Activated naive CD4-positive, alpha-beta T cell treated with anti-CD3 and anti-CD28 coated beads for 36 hours (primary cell): ENCODE data around the gene ADAMTS19. TPM values are rescaled to one million over a fixed set of nuclear protein-coding genes. Genes with fewer than 3 reads are reported as not detected.

Experiments
- CTCF ChIA-PET: fragments of 350-600 bp; sonication (Branson Sonifier 250); formaldehyde crosslinking; loops from one replicate; lab custom pipeline; 2021; ENCODE audit warnings: antibody characterized with exemption; lab: Charles Lee
- DNase-seq: peaks from one replicate; pipeline ENCODE4 v3.0.0-alpha.2; 2020
- H3K27ac Mint-ChIP-seq: one replicate; pipeline ENCODE4 v1.8.0; 2021; ENCODE audit warnings: mild to moderate bottlenecking, mixed read lengths
- H3K27me3 Mint-ChIP-seq: one replicate; pipeline ENCODE4 v1.8.0; 2021; ENCODE audit warnings: low read depth, mixed read lengths
- H3K36me3 Mint-ChIP-seq: one replicate; pipeline ENCODE4 v1.8.0; 2021; ENCODE audit warnings: low read depth, mixed read lengths
- H3K4me1 Mint-ChIP-seq: one replicate; pipeline ENCODE4 v1.8.0; 2021; ENCODE audit warnings: low read depth, mixed read lengths
- H3K4me3 Mint-ChIP-seq: one replicate; pipeline ENCODE4 v1.8.0; 2021; ENCODE audit warnings: mild to moderate bottlenecking, moderate library complexity, mixed read lengths
- H3K9me3 Mint-ChIP-seq: one replicate; pipeline ENCODE4 v1.8.0; 2021; ENCODE audit warnings: mixed read lengths
- intact Hi-C: fragments of 100-400 bp; cut with micrococcal nuclease; formaldehyde crosslinking; loops from one replicate; pipeline ENCODE4 v1.15.1; 2023
- total RNA-seq, 2 experiments: library from RNA; stranded (reverse); gene quantifications; one replicate each; pipeline ENCODE4 v1.2.3, GENCODE V29; 2021

The ADAMTS19 gene
- total RNA-seq, 2 experiments from 2014 or later, result not detected

GRCh38 chr5:129767927-129768380 is 307.9 kb downstream of the ADAMTS19 start:
- no peaks in the 10 kb centered on the region for H3K36me3 Mint-ChIP-seq
- H3K4me3 Mint-ChIP-seq, result no peak overlapping the region
- H3K27ac Mint-ChIP-seq, result no peak overlapping the region
- no peaks in the 10 kb centered on the region for H3K27me3 Mint-ChIP-seq
- peaks cover 2% of the 10 kb centered on the region for H3K4me1 Mint-ChIP-seq
- CTCF ChIA-PET, result interaction anchor here (0.6 to 8.3 kb wide), 17 partner anchors 9 to 867 kb away, joined by 3 to 152 read pairs (median 3); partner anchors contain the start of gene ISOC1
- H3K9me3 Mint-ChIP-seq, result no peaks in the 10 kb centered on the region
- DNase-seq, result peak; percentile 88
- intact Hi-C loops, result loop anchor here (1.0 to 5.0 kb wide), 13 partner anchors 99 to 1686 kb away; partner anchors contain the start of genes ISOC1 and SLC12A2

GRCh38 chr5:129768735-129769134 is 308.6 kb downstream of the ADAMTS19 start:
- no peak for DNase-seq
- intact Hi-C loops, result loop anchor here (1.0 to 5.0 kb wide), 12 partner anchors 104 to 1686 kb away; partner anchors contain the start of genes ISOC1 and SLC12A2
- H3K4me1 Mint-ChIP-seq, result peaks cover 2% of the 10 kb centered on the region
- H3K9me3 Mint-ChIP-seq, result no peaks in the 10 kb centered on the region
- no peak overlapping the region for H3K27ac Mint-ChIP-seq
- no peak overlapping the region for H3K4me3 Mint-ChIP-seq
- H3K36me3 Mint-ChIP-seq, result no peaks in the 10 kb centered on the region
- no peaks in the 10 kb centered on the region for H3K27me3 Mint-ChIP-seq
- CTCF ChIA-PET, result interaction anchor here (0.6 to 8.3 kb wide), 10 partner anchors 10 to 863 kb away, joined by 3 to 152 read pairs (median 3); partner anchors contain the start of gene ISOC1

DNA sequence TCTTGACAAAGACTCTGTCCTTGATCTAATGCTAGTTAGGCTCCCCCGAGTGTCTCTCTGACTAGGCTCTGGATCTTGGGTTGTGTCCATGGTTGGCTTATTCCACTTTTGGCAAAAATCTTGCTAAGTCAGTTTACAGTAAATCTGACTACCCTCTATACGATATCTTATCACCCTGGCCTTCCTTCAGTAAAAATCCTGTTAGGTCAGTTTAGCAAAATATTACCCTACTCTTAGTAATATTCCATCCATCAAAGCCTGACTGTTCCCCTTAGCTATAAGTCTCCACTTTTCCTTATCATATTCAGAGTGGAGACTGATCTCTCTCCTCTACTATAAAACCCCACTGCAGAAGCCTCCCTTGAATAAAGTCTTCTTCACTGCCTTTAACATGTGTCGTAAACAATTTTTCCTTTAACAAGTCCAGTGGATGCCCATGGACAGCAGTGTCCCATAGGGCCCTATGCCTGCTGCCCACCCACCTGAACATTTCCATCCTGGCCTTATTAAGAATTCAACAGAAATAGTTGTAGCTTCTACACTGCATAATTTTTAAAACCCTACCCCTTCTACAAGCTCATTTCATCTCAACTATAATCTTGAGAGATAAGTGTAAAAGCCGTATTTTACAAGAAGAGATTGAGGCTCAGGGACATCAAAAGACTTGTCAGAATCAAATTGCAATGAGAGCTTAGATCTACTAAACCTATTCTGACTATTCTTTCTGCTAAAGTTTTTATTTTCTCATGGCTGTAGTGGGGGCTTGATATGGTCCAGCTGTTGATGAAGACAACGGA is 310.1 kb downstream of the ADAMTS19 start:
- CTCF ChIA-PET, result interaction anchor here (0.6 to 8.3 kb wide), 9 partner anchors 8 to 865 kb away, joined by 3 to 152 read pairs (median 3); no protein-coding TSS in a partner anchor
- H3K4me1 Mint-ChIP-seq, result peaks cover 2% of the 10 kb centered on the region
- H3K4me3 Mint-ChIP-seq, result no peak overlapping the region
- intact Hi-C loops, result loop anchor here (5.0 kb wide), 1 partner anchor 1647 kb away; no protein-coding TSS in a partner anchor
- no peak overlapping the region for H3K27ac Mint-ChIP-seq
- H3K36me3 Mint-ChIP-seq, result no peaks in the 10 kb centered on the region
- no peaks in the 10 kb centered on the region for H3K9me3 Mint-ChIP-seq
- no peak for DNase-seq
- H3K27me3 Mint-ChIP-seq, result no peaks in the 10 kb centered on the region

- intact Hi-C loops, result loop anchor here (1.0 to 5.0 kb wide), 4 partner anchors 81 to 1646 kb away; no protein-coding TSS in a partner anchor
- H3K36me3 Mint-ChIP-seq, result no peaks in the 10 kb centered on the region
- H3K27me3 Mint-ChIP-seq, result no peaks in the 10 kb centered on the region
- peak; percentile 76 for DNase-seq
- no peak overlapping the region for H3K4me3 Mint-ChIP-seq
- no peaks in the 10 kb centered on the region for H3K9me3 Mint-ChIP-seq
- H3K27ac Mint-ChIP-seq, result no peak overlapping the region
- CTCF ChIA-PET, result interaction anchor here (0.6 to 8.3 kb wide), 16 partner anchors 8 to 866 kb away, joined by 3 to 152 read pairs (median 3); no protein-coding TSS in a partner anchor
- H3K4me1 Mint-ChIP-seq, result peaks cover 2% of the 10 kb centered on the region
These were observed 311.1 kb downstream of the ADAMTS19 start for GRCh38 chr5:129771058-129771838.

DNA sequence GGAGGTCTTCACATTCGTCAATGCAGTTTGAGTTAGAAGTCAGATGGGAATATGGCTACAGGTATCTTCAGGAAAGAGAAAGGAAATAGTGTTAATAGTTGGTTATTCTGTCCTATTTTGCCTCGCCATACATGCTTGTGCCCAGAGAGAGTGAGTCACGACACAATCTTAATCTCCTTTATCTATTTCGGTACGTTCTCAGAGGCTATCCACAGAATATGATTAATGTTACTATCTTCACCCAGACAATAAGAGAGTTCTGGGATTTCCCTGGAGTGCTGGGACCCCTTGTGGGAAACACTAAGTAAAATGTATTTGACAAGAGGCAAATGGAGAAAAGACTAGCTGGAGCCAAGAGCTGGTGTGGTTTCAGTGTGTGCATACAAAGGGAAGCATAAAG is 313.3 kb downstream of the ADAMTS19 start:
- Mint-ChIP-seq H3K4me3 (no peak overlapping the region), H3K27ac (no peak overlapping the region)

GRCh38 chr5:129781594-129781993 is 321.5 kb downstream of the ADAMTS19 start:
- CTCF ChIA-PET, result no interaction called here

More for the DNA sequence above, 313.3 kb downstream of the ADAMTS19 start:
- Mint-ChIP-seq H3K36me3 (no peaks in the 10 kb centered on the region), H3K9me3 (no peaks in the 10 kb centered on the region), H3K4me1 (no peaks in the 10 kb centered on the region), H3K27me3 (no peaks in the 10 kb centered on the region)
- CTCF ChIA-PET, result interaction anchor here (8.3 kb wide), 1 partner anchor 79 kb away, joined by 152 read pairs; no protein-coding TSS in a partner anchor
- no peak for DNase-seq
- intact Hi-C loops, result loop anchor here (5.0 kb wide), 1 partner anchor 1644 kb away; no protein-coding TSS in a partner anchor

More at GRCh38 chr5:129781594-129781993, 321.5 kb downstream of the ADAMTS19 start:
- Mint-ChIP-seq H3K4me3 (no peak overlapping the region), H3K4me1 (no peaks in the 10 kb centered on the region), H3K9me3 (no peaks in the 10 kb centered on the region), H3K36me3 (no peaks in the 10 kb centered on the region), H3K27me3 (peaks cover 6% of the 10 kb centered on the region), H3K27ac (no peak overlapping the region)
- no peak for DNase-seq
- intact Hi-C loops, result no loop called here
